ENCODE measurements around the gene NXN. TPM values are rescaled to one million over a fixed set of nuclear protein-coding genes. Genes with fewer than 3 reads are reported as not detected.

The NXN gene
- polyA plus RNA-seq, 1 experiment: 88.8 TPM

GRCh38 chr17:883586-883962 is 96.0 kb downstream of the NXN start:
- ChIA-PET POLR2A (interaction anchor here (0.6 kb wide), 1 partner anchor 16 kb away, joined by 23 read pairs; no protein-coding TSS in a partner anchor), CTCF (interaction anchor here (1.6 kb wide), 1 partner anchor 97 kb away, joined by 4 read pairs; no protein-coding TSS in a partner anchor)
- Histone ChIP-seq H3K36me3 (ENCODE audit: control insufficient read depth, insufficient read depth, low read length) (no peaks in the 10 kb centered on the region), H3K27me3 (ENCODE audit: control insufficient read depth, insufficient read depth, low read length) (no peaks in the 10 kb centered on the region), H3K4me3 (ENCODE audit: low read depth, low read length) (no peak overlapping the region)
- DNase-seq (ENCODE audit: low read depth): no peak
- TF ChIP-seq, protein P1, sequence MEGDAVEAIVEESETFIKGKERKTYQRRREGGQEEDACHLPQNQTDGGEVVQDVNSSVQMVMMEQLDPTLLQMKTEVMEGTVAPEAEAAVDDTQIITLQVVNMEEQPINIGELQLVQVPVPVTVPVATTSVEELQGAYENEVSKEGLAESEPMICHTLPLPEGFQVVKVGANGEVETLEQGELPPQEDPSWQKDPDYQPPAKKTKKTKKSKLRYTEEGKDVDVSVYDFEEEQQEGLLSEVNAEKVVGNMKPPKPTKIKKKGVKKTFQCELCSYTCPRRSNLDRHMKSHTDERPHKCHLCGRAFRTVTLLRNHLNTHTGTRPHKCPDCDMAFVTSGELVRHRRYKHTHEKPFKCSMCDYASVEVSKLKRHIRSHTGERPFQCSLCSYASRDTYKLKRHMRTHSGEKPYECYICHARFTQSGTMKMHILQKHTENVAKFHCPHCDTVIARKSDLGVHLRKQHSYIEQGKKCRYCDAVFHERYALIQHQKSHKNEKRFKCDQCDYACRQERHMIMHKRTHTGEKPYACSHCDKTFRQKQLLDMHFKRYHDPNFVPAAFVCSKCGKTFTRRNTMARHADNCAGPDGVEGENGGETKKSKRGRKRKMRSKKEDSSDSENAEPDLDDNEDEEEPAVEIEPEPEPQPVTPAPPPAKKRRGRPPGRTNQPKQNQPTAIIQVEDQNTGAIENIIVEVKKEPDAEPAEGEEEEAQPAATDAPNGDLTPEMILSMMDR (IDR thresholded peaks at IDR 0.05; ENCODE audit: insufficient read depth, low read depth, low read length): no peak

- Histone ChIP-seq H3K36me3 (ENCODE audit: control insufficient read depth, insufficient read depth, low read length) (no peaks in the 10 kb centered on the region), H3K27me3 (ENCODE audit: control insufficient read depth, insufficient read depth, low read length) (no peaks in the 10 kb centered on the region), H3K4me3 (ENCODE audit: low read depth, low read length) (no peak overlapping the region)
- POLR2A ChIA-PET: interaction anchor here (0.6 kb wide), 1 partner anchor 15 kb away, joined by 23 read pairs; no protein-coding TSS in a partner anchor
- CTCF ChIA-PET: interaction anchor here (1.6 kb wide), 1 partner anchor 98 kb away, joined by 4 read pairs; no protein-coding TSS in a partner anchor
- no peak for DNase-seq (ENCODE audit: low read depth)
- TF ChIP-seq, protein P1 (IDR thresholded peaks at IDR 0.05; ENCODE audit: insufficient read depth, low read depth, low read length): no peak
Observed at GRCh38 chr17:882827-883585, 96.6 kb downstream of the NXN start.

GRCh38 chr17:881778-882177 is 97.8 kb downstream of the NXN start:
- CTCF ChIA-PET: no interaction called here
- no peak for DNase-seq (ENCODE audit: low read depth)
- TF ChIP-seq, protein P1 (IDR thresholded peaks at IDR 0.05; ENCODE audit: insufficient read depth, low read depth, low read length): no peak
- Histone ChIP-seq H3K27me3 (ENCODE audit: control insufficient read depth, insufficient read depth, low read length) (no peaks in the 10 kb centered on the region), H3K36me3 (ENCODE audit: control insufficient read depth, insufficient read depth, low read length) (no peaks in the 10 kb centered on the region), H3K4me3 (ENCODE audit: low read depth, low read length) (no peak overlapping the region)
- POLR2A ChIA-PET: no interaction called here

GRCh38 chr17:880443-881269 is 98.9 kb downstream of the NXN start:
- no peaks in the 10 kb centered on the region for H3K27me3 ChIP-seq (ENCODE audit: control insufficient read depth, insufficient read depth, low read length)
- ChIA-PET CTCF (no interaction called here), POLR2A (no interaction called here)
- no peaks in the 10 kb centered on the region for H3K36me3 ChIP-seq (ENCODE audit: control insufficient read depth, insufficient read depth, low read length)
- no peak for DNase-seq (ENCODE audit: low read depth)
- TF ChIP-seq, protein P1 (IDR thresholded peaks at IDR 0.05; ENCODE audit: insufficient read depth, low read depth, low read length): no peak
- no peak overlapping the region for H3K4me3 ChIP-seq (ENCODE audit: low read depth, low read length)
